HG02623 (cell line): ENCODE data around the gene OIT3.

Experiments used
- ATAC-seq: cut with Tn5 transposase; IDR thresholded peaks from one replicate; pipeline ENCODE4 v1.9.1; 2021; ENCODE audit warnings: moderate library complexity; ENCODE audit not compliant: unreplicated experiment

The OIT3 gene

DNA sequence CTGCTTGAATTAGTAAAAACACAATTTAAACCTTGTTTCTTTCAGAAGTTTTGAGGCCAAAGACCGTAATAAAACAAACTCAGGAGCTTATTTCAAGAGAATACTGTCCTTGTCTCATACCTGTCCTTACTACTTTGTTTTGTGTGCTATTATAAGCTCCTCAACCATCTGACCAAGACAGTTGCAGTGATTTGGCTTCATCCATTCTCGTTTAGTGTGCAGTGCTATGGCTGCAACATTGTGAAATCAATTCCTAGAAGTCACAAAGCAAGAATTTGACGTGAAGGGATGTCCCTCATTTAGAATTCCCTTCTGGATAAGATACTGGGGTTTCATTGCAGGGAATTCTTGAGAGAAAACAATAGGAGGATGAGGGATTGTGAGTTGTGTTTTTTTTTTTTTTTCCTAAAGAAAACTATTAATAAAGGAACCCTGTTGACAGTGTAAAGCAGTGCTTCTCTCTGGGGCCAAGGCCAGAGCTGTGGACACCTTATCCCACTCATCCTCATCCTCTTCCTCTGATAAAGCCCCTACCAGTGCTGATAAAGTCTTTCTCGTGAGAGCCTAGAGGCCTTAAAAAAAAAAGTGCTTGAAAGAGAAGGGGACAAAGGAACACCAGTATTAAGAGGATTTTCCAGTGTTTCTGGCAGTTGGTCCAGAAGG, at the start of gene OIT3:
OIT3 (plus strand) TSS at position 604 of the 663 bp plus-strand sequence. CDS start 60 bp downstream, outside the sequence.
- no peak for ATAC-seq

DNA sequence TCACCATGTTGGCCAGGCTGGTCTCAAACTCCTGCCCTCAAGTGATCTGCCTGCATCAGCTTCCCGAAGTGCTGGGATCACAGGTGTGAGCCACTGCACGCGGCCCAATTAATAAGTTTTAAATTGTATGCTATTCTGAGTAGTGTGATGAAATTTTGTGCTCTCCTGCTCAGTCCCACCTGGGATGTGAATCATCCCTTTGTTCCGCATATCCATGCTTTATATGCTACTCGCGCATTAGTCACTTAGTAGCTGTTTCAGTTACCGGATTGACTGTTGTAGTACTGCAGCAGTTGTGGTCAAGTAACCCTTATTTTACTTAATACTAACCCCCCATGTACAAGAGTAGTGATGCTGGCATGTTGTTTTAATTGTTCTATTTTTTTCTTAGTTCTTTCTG, 47.3 kb upstream of the OIT3 start:
- no peak for ATAC-seq

- no peak for ATAC-seq
Observed at GRCh38 chr10:72847681-72848080, 45.9 kb upstream of the OIT3 start.

GRCh38 chr10:72850861-72851260, 42.7 kb upstream of the OIT3 start:
- ATAC-seq: no peak

DNA sequence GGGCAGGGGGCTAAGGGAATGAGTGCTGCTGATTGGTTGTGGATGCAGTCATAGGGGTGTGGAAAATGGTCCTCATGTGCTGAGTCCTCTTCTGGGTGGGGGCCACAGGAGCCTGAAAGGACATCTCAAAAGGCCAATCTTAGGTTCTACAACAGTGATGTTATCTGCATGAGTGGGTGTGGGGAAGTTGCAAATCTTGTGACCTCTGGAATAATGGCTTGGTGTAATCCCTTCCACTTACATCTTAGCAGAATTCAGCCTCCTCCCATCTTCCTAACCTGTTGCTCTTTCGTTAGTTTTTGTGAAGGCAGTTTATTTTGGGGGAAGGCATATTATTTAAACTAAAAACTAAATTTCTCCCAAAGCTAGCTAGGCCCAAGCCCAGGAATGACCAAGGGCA, 42.0 kb upstream of the OIT3 start:
- ATAC-seq: no peak

DNA sequence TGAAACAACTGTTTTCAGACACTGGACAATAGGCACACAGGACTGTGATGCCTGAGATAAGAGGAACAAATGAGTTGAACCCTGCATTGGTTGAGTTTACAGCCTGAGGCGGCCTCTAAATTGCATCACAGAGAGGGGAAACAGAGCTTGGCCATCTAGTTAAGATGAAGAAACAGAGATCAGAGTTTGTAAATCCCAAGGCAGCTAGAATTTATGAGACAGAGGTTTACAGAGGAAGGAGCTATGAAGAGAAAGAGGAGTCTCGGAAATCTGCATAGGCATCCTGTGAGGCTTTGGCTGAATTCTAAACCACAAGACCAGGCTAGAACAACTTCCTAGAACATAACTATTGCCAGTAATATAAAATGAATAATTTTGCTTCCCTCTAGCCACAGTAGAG, 41.0 kb upstream of the OIT3 start:
- no peak for ATAC-seq

- no peak for ATAC-seq
Observed at GRCh38 chr10:72855129-72855528, 38.4 kb upstream of the OIT3 start.

GRCh38 chr10:72855790-72856189, 37.7 kb upstream of the OIT3 start:
- no peak for ATAC-seq

GRCh38 chr10:72858067-72858466, 35.5 kb upstream of the OIT3 start:
- no peak for ATAC-seq

DNA sequence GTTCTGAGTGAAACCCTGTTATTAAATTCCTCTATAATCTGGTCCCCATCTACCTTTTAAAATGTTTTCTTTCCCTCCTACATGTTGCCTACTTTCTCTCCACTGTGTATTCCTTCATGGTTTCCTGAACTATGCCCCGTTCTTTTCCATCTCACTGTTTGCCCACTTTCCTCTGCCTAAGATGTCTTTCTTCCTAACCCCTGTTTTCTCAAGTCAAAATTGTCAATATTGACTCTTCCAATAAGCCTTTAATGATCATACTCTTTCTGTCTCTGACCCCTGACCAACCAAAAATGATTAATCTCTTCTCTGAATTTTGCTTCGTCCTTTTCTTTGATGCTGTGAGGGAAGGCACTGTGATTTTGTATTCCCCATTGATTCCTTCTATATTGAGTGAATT, 30.6 kb upstream of the OIT3 start:
- ATAC-seq: no peak

GRCh38 chr10:72875250-72876055, 18.1 kb upstream of the OIT3 start:
- no peak for ATAC-seq

- no peak for ATAC-seq
Observed at GRCh38 chr10:72879245-72879644, 14.3 kb upstream of the OIT3 start.

- ATAC-seq: no peak
Observed at GRCh38 chr10:72881291-72881690, 12.2 kb upstream of the OIT3 start.

DNA sequence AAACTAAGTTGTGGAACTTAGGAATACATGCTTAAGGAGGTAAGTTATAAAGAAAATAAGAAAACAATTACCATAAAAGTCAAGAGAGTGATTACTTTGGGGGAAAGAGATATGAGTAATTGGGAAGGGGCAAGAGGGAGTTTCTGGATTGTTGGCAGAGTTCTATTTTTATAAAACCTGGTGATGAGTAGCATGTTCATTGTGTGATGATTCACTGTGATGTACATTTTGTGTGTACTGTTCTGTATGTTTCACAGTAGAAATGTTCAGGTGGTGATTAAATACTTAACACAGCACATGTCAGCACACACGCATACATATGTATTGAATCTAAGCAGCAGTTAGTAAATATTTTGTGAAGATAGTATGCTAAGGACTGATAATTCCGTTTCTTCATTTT, 9.7 kb upstream of the OIT3 start:
- no peak for ATAC-seq

DNA sequence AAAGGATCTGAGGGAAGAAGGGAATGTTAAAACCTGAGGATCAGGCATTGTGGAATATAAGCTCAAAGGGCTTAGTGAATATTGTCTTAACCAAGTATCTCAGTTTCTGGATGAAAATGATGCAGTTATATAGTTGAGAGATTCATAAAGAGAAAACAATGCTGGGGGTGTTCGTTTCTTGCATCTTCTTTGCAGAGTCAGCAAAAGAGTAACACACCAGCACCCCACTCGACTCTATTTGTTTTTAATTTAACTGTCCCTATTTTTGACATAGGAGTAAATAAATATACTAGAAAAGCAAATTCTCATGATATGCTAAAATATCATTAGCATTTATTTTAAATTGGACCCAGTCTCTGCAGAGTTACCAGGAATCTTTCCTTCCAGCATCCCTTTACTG, 7.6 kb upstream of the OIT3 start:
- no peak for ATAC-seq

- ATAC-seq: no peak
Observed at GRCh38 chr10:72886621-72887020, 6.9 kb upstream of the OIT3 start.

- no peak for ATAC-seq
Observed at GRCh38 chr10:72887043-72887442, 6.5 kb upstream of the OIT3 start.

- no peak for ATAC-seq
Observed at GRCh38 chr10:72888151-72888638, 5.3 kb upstream of the OIT3 start.

DNA sequence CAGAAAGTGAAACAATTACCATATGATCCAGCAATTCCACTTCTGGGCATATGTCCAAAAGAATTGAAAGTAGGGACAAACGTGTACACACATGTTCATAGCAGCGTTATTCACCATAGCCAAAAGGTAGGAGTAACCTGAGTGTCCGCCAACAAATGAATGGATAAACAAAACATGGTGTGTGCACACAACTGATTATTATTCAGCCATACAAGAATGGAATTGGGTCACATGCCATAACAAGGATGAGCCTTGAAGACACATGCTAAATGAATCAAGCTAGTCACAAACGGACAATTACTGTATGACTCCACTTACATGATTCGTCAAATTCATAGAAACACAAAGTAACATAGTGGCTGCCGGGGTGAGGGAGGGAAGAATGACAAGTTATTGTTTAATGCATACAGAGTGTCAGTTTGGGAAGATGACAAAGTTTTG, 4.1 kb upstream of the OIT3 start:
- ATAC-seq: no peak

DNA sequence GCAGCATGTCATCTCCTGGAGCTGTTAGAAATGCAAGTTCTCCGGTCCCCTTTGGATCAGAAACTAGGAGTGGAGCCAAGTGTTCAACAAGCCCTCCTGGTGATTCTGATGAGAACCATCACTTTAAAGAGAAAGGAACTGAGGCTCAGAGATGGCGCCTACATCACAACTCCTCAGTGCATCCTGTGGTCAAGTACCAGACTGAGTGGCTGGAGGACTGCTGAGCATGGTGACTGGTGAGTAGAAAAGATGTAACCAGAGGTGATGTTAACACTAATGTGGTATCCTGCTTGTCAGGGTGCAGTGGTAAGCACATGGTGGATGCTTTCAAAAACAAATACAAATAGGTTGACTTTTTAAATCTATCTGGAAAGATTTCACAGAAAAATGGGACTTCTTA, 3.5 kb upstream of the OIT3 start:
- no peak for ATAC-seq

GRCh38 chr10:72895236-72895850, 1.8 kb downstream of the OIT3 start:
- ATAC-seq: no peak

- ATAC-seq: no peak
Observed at GRCh38 chr10:72898616-72899015, 5.1 kb downstream of the OIT3 start.
